HepG2 (cell line): Measurements from ENCODE around the gene DNAJA3. TPM values are rescaled to one million over a fixed set of nuclear protein-coding genes. Genes with fewer than 3 reads are reported as not detected.
A peak's percentile ranks its signal among the peaks of the same experiment; 100 is the strongest.

Experiments
- ATAC-seq: fragments of 200-7000 bp; cut with Tn5 transposase; 3 replicates; pipeline ENCODE4 v1.9.1; 2020; ENCODE audit warnings: mild to moderate bottlenecking, moderate library complexity
- BruUV-seq: library from RNA; stranded (reverse); fragments of 400-500 nt; replicated peaks from 2 replicates; lab custom pipeline; 2021; lab: Mats Ljungman, UMichigan
- CTCF ChIA-PET: fragments of 300-600 bp; formaldehyde crosslinking; extraction: SDS; loops from one replicate; lab custom pipeline; 2021; ENCODE audit warnings: low total read pairs, inconsistent platforms, low intra/inter-chr PET ratio; lab: Yijun Ruan, JAX
- POLR2A ChIA-PET: fragments of 350-600 bp; sonication (Branson Sonifier 250); formaldehyde crosslinking; loops from one replicate; lab custom pipeline; 2020; ENCODE audit warnings: antibody characterized with exemption, inconsistent platforms; lab: Yijun Ruan, JAX
- DNase-seq: peaks from one replicate; pipeline ENCODE4 v3.0.0-alpha.2; 2015; ENCODE audit warnings: low spot score
- FAIRE-seq: peaks from 3 replicates; lab custom pipeline; 2011; peaks lifted over from hg19 to GRCh38; lab: Jason Lieb, UNC
- H2AFZ ChIP-seq: one replicate; pipeline ENCODE4 v1.6.1; 2011; ENCODE audit warnings: low read length, inconsistent platforms
- H3K27ac ChIP-seq: fragments of 300-600 bp; 3 replicates; pipeline ENCODE4 v1.8.0; 2011; ENCODE audit warnings: mixed run types, mild to moderate bottlenecking, mixed read lengths, low read length, inconsistent platforms; ENCODE audit not compliant: insufficient read depth; ENCODE audit errors: extremely low read length
- H3K27me3 ChIP-seq, 2 experiments: fragments of 200-600 bp in 1 of 2; 2 replicates in 1 of 2; 3 replicates in 1 of 2; pipeline versions ENCODE4 v1.6.0 to v1.8.0; 2011; ENCODE audit warnings: low read length in 2 of 2, mild to moderate bottlenecking in 2 of 2, moderate library complexity in 2 of 2, inconsistent platforms in 1 of 2; ENCODE audit not compliant: insufficient read depth in 2 of 2, control insufficient read depth in 1 of 2
- H3K36me3 ChIP-seq, 2 experiments: fragments of 200-600 bp in 1 of 2; replicated peaks in 1 of 2; 2 replicates in 1 of 2; 3 replicates in 1 of 2; pipeline versions ENCODE4 v1.5.1 to v1.8.0; 2011; ENCODE audit warnings: low read length in 2 of 2, inconsistent platforms in 1 of 2; ENCODE audit not compliant: insufficient read depth in 2 of 2, control insufficient read depth in 1 of 2
- H3K4me1 ChIP-seq: 2 replicates; pipeline ENCODE4 v1.5.1; 2012; ENCODE audit warnings: low read length, inconsistent platforms; ENCODE audit not compliant: insufficient read depth
- H3K4me2 ChIP-seq: 2 replicates; pipeline ENCODE4 v1.6.0; 2011; ENCODE audit warnings: low read depth, low read length, inconsistent platforms
- H3K4me3 ChIP-seq, 3 experiments: fragments of 200-600 bp in 1 of 3; sonication (generic), shearing (Covaris generic) in 1 of 3; replicated peaks in 1 of 3; 2 replicates each; pipeline ENCODE4 v1.5.1; 2011 to 2016; ENCODE audit warnings: low read length in 3 of 3, inconsistent platforms in 2 of 3, low read depth in 2 of 3, mild to moderate bottlenecking in 2 of 3, control low read depth in 1 of 3, mixed read lengths in 1 of 3; ENCODE audit not compliant: insufficient read depth in 1 of 3
- H3K79me2 ChIP-seq: one replicate; pipeline ENCODE4 v1.6.1; 2011; ENCODE audit warnings: low read length, inconsistent platforms; ENCODE audit not compliant: insufficient read depth
- H3K9ac ChIP-seq: 2 replicates; pipeline ENCODE4 v1.6.0; 2011; ENCODE audit warnings: mild to moderate bottlenecking, low read depth, low read length, inconsistent platforms; ENCODE audit not compliant: insufficient read depth
- H3K9me3 ChIP-seq: 2 replicates; pipeline ENCODE4 v1.5.1; 2012; ENCODE audit warnings: mild to moderate bottlenecking, low read length
- H4K20me1 ChIP-seq: 2 replicates; pipeline ENCODE4 v1.6.0; 2011; ENCODE audit warnings: inconsistent platforms, mild to moderate bottlenecking, low read length, moderate library complexity; ENCODE audit not compliant: insufficient read depth
- FIP1L1 ChIP-seq: fragments of 200-400 bp; formaldehyde crosslinking; IDR thresholded peaks from 2 replicates; pipeline ENCODE4 v1.6.1; 2018; ENCODE audit warnings: low read depth, mild to moderate bottlenecking, low read length, moderate library complexity, borderline replicate concordance; ENCODE audit not compliant: insufficient read depth
- FOSL1 ChIP-seq: sonication (generic); formaldehyde crosslinking; IDR thresholded peaks from 2 replicates; pipeline ENCODE4 v1.9.0; 2021; ENCODE audit warnings: missing genetic modification reagents, borderline replicate concordance
- FOXA3 ChIP-seq: IDR thresholded peaks from 2 replicates; pipeline ENCODE4 v1.6.1; 2016; ENCODE audit warnings: missing genetic modification reagents, missing compliant biosample characterization
- FOXK2 ChIP-seq: fragments of 450-650 bp; IDR thresholded peaks from 2 replicates; pipeline ENCODE4 v1.6.1; 2016
- GTF3A ChIP-seq: sonication (generic); formaldehyde crosslinking; conservative IDR thresholded peaks from 2 replicates; pipeline ENCODE4 v1.4.0; 2020; ENCODE audit warnings: mild to moderate bottlenecking, missing genetic modification reagents
- HNF4A ChIP-seq: sonication (generic); formaldehyde crosslinking; IDR thresholded peaks from 2 replicates; pipeline ENCODE4 v1.4.0; 2020; ENCODE audit warnings: missing genetic modification reagents
- NFYB ChIP-seq: sonication (generic); formaldehyde crosslinking; IDR thresholded peaks from 2 replicates; pipeline ENCODE4 v1.4.0; 2020; ENCODE audit warnings: missing genetic modification reagents
- SAP130 ChIP-seq: IDR thresholded peaks from 2 replicates; pipeline ENCODE4 v1.6.1; 2016; ENCODE audit warnings: low read depth
- SOX13 ChIP-seq, 3 experiments: fragments of 450-650 bp in 1 of 3; sonication (generic) in 1 of 3; formaldehyde crosslinking in 1 of 3; IDR thresholded peaks in 2 of 3; conservative IDR thresholded peaks in 1 of 3; 2 replicates each; pipeline versions ENCODE4 v1.5.0 to v1.6.1; 2016 to 2020; ENCODE audit warnings: antibody characterized with exemption in 1 of 3, mild to moderate bottlenecking in 1 of 3, missing compliant biosample characterization in 1 of 3, missing genetic modification reagents in 1 of 3, moderate library complexity in 1 of 3
- SOX5 ChIP-seq: IDR thresholded peaks from 2 replicates; pipeline ENCODE4 v1.6.1; 2016; ENCODE audit warnings: borderline replicate concordance
- SOX6 ChIP-seq, 2 experiments: fragments of 450-650 bp in 1 of 2; sonication (generic) in 1 of 2; formaldehyde crosslinking in 1 of 2; IDR thresholded peaks; 2 replicates each; pipeline versions ENCODE4 v1.4.0 to v1.6.1; 2017 to 2020; ENCODE audit warnings: antibody characterized with exemption in 1 of 2, mild to moderate bottlenecking in 1 of 2, missing genetic modification reagents in 1 of 2
- TCF7 ChIP-seq: sonication (generic); IDR thresholded peaks from 2 replicates; pipeline ENCODE4 v1.6.1; 2016; ENCODE audit warnings: antibody characterized with exemption, low read depth
- TEAD3 ChIP-seq: optimal IDR thresholded peaks from 2 replicates; pipeline ENCODE3; 2016; ENCODE audit warnings: borderline replicate concordance
- ZBTB33 ChIP-seq: sonication (generic); formaldehyde crosslinking; IDR thresholded peaks from 2 replicates; pipeline ENCODE4 v1.4.0; 2020; ENCODE audit warnings: missing genetic modification reagents
- ZFP36 ChIP-seq: fragments of 150-350 bp; IDR thresholded peaks from 2 replicates; pipeline ENCODE4 v1.6.1; 2018; ENCODE audit warnings: borderline replicate concordance, low read length, low read depth; ENCODE audit not compliant: partially characterized antibody
- ZMYM2 ChIP-seq: sonication (generic); formaldehyde crosslinking; IDR thresholded peaks from 2 replicates; pipeline ENCODE4 v1.8.0; 2022; ENCODE audit warnings: mild to moderate bottlenecking, missing genetic modification reagents
- ZNF234 ChIP-seq: sonication (generic); formaldehyde crosslinking; conservative IDR thresholded peaks from 2 replicates; pipeline ENCODE4 v1.5.1; 2020; ENCODE audit warnings: mild to moderate bottlenecking, missing genetic modification reagents
- ZNF333 ChIP-seq: sonication (generic); formaldehyde crosslinking; IDR thresholded peaks from 2 replicates; pipeline ENCODE4 v1.4.0; 2020; ENCODE audit warnings: mild to moderate bottlenecking, missing genetic modification reagents, borderline replicate concordance
- ZNF337 ChIP-seq: sonication (generic); formaldehyde crosslinking; IDR thresholded peaks from 2 replicates; pipeline ENCODE4 v1.5.1; 2020; ENCODE audit warnings: missing genetic modification reagents, low read depth, mild to moderate bottlenecking, borderline replicate concordance
- ZNF850 ChIP-seq: sonication (generic); formaldehyde crosslinking; conservative IDR thresholded peaks from 2 replicates; pipeline ENCODE4 v1.9.0; 2021; ENCODE audit warnings: mild to moderate bottlenecking, missing genetic modification reagents
- WGBS: methylation state at CpG from one replicate; pipeline ENCODE4 v1.1.6; 2017; ENCODE audit warnings: low lambda C conversion rate; 5-methylcytosine and 5-hydroxymethylcytosine counted together
- in situ Hi-C: cut with HindIII; loops from 2 replicates; pipeline ENCODE4 v1.10.0; 2017; ENCODE audit warnings: low pct_unique_long_range_greater_than_20kb; ENCODE audit not compliant: extremely low pct_ligation_motif_present
- intact Hi-C: fragments of 100-400 bp; cut with micrococcal nuclease; formaldehyde crosslinking; loops from one replicate; pipeline ENCODE4 v1.10.0; 2022; ENCODE audit not compliant: unreplicated experiment
- polyA plus RNA-seq, 8 experiments: library from polyadenylated mRNA; depleted of rRNA in 3 of 8; stranded (reverse) in 7 of 8; unstranded in 1 of 8; fragments of >200 nt; fragmentation: Illumina TruSeq in 4 of 8; extraction: Trizol in 4 of 8; gene quantifications; 2 replicates each; pipeline versions ENCODE4 v1.2.1 to v1.2.3, GENCODE V29; 2011 to 2016; ENCODE audit warnings: low read depth in 4 of 8, missing spikeins in 1 of 8, mixed read lengths in 1 of 8; ENCODE audit not compliant: insufficient read depth in 1 of 8
- total RNA-seq, 5 experiments: library from RNA; depleted of rRNA; stranded (reverse); fragments of >200 nt; fragmentation: Illumina TruSeq; extraction: Trizol; gene quantifications; 2 replicates each; pipeline ENCODE4 v1.2.3, GENCODE V29; 2016; ENCODE audit warnings: low read depth in 1 of 5

DNAJA3 gene
- total and polyA plus RNA-seq, 2 of the 13 experiments (the other 11 are each of a cell fraction or from before 2014, with no cell fraction given) = 77.0 to 83.3 TPM

- TF ChIP-seq ZBTB33 (CRISPR knock-in tag) = no peak
- no peak for TF ChIP-seq TCF7
- TF ChIP-seq ZMYM2 (CRISPR knock-in tag) = no peak
- no peak for TF ChIP-seq ZNF850 (CRISPR knock-in tag)
- TF ChIP-seq ZNF333 (CRISPR knock-in tag) = no peak
- no peak for TF ChIP-seq SAP130 (CRISPR knock-in tag)
- peak; percentile 88 for TF ChIP-seq TEAD3 (CRISPR knock-in tag)
- no peak for TF ChIP-seq FOXK2
- no peak for TF ChIP-seq FIP1L1
- TF ChIP-seq FOSL1 (CRISPR knock-in tag) = 0 out of 2 replicates have a peak, but pooled peaks have one; percentile 35
- TF ChIP-seq GTF3A (CRISPR knock-in tag) = no peak
- TF ChIP-seq ZNF234 = no peak
These were observed 74.6 kb downstream of the DNAJA3 start (continued) for GRCh38 chr16:4500272-4500671.

- no peaks in the 10 kb centered on the region for H3K27me3 ChIP-seq
- H3K4me1 ChIP-seq = peaks cover 46% of the 10 kb centered on the region
- no peak overlapping the region for H3K4me3 ChIP-seq
- FAIRE-seq (peak; percentile 32), DNase-seq (peak; percentile 41), ATAC-seq (0 out of 3 replicates have a peak, but pooled peaks have one; percentile 23)
- no peak overlapping the region; the same call in 1 of the 2 replicates for H3K9ac ChIP-seq
- peaks cover 7% of the 10 kb centered on the region; the same call in 1 of the 2 replicates for H4K20me1 ChIP-seq
- BruUV-seq = no TSS peak
- 51% methylated on average over 5 of the region's 5 CpGs for WGBS
- CTCF ChIA-PET = no interaction called here
- peaks cover 49% of the 10 kb centered on the region for H3K79me2 ChIP-seq
- intact Hi-C loops = no loop called here
- in situ Hi-C loops = loop anchor here (25.0 kb wide), 1 partner anchor 461 kb away; the partner anchor contains the start of gene SEC14L5
- H2AFZ ChIP-seq = no peak overlapping the region
- H3K27ac ChIP-seq = peak overlapping the region; percentile 37
- POLR2A ChIA-PET = interaction anchor here (0.8 to 1.5 kb wide), 5 partner anchors 11 to 38 kb away, joined by 3 to 5 read pairs (median 3); partner anchors contain the start of genes CDIP1 and HMOX2
- H3K9me3 ChIP-seq = no peaks in the 10 kb centered on the region
- H3K36me3 ChIP-seq = peaks cover 5 to 6% of the 10 kb centered on the region in 2 experiments; a peak in 4 of 5 replicates
- peak overlapping the region; percentile 45 for H3K4me2 ChIP-seq
- TF ChIP-seq NFYB (CRISPR knock-in tag) = no peak
- no peak for TF ChIP-seq SOX6 (IDR thresholded peaks at IDR 0.05)
- 0 out of 2 replicates have a peak, but pooled peaks have one; percentile 29 for TF ChIP-seq SOX6 (CRISPR knock-in tag; IDR thresholded peaks at IDR 0.05)
- peak; percentile 73; the same call in 1 of the 2 replicates for TF ChIP-seq SOX5
- TF ChIP-seq FOXA3 (CRISPR knock-in tag) = 0 out of 2 replicates have a peak, but pooled peaks have one; percentile 21
- TF ChIP-seq HNF4A = 0 out of 2 replicates have a peak, but pooled peaks have one; percentile 12
- TF ChIP-seq ZFP36 = no peak
- TF ChIP-seq ZNF337 (CRISPR knock-in tag) = no peak
- TF ChIP-seq SOX13 (IDR thresholded peaks at IDR 0.05) = no peak
- TF ChIP-seq SOX13 (CRISPR knock-in tag; conservative IDR thresholded peaks at IDR 0.05 in 1 of 2, IDR thresholded peaks at IDR 0.05 in 1 of 2) = peak in 1 of 2 experiments; percentile 82; a peak in 2 of 4 replicates
These were observed 75.4 kb downstream of the DNAJA3 start for GRCh38 chr16:4501071-4501478.
